HG02981 (cell line): Measurements from ENCODE around the gene ASTN1.
"Not testable (repeated sequence)": the region's sequence is repeated elsewhere in the genome, so short reads cannot be mapped to it uniquely, and the experiment has no call there.

Source experiments
- ATAC-seq: cut with Tn5 transposase; IDR thresholded peaks from one replicate; pipeline ENCODE4 v1.9.1; 2021; ENCODE audit warnings: mild to moderate bottlenecking, moderate library complexity; ENCODE audit not compliant: unreplicated experiment

The ASTN1 gene

GRCh38 chr1:177116941-177117340, 47.6 kb downstream of the ASTN1 start:
- no peak for ATAC-seq

GRCh38 chr1:177106614-177107365, 57.7 kb downstream of the ASTN1 start:
- ATAC-seq, result no peak

GRCh38 chr1:177106196-177106595, 58.3 kb downstream of the ASTN1 start:
- ATAC-seq, result no peak

GRCh38 chr1:177103005-177103852, 61.3 kb downstream of the ASTN1 start:
- no peak for ATAC-seq

GRCh38 chr1:177092001-177092400, 72.5 kb downstream of the ASTN1 start:
- no peak for ATAC-seq

- ATAC-seq, result no peak
Measured at GRCh38 chr1:177091040-177091439, 73.5 kb downstream of the ASTN1 start.

GRCh38 chr1:177088966-177089365, 75.5 kb downstream of the ASTN1 start:
- no peak for ATAC-seq

GRCh38 chr1:177082855-177083693, 81.4 kb downstream of the ASTN1 start:
- ATAC-seq, result no peak

GRCh38 chr1:177080564-177080963, 83.9 kb downstream of the ASTN1 start:
- ATAC-seq, result no peak

- no peak for ATAC-seq
Measured at GRCh38 chr1:177077734-177078499, 86.6 kb downstream of the ASTN1 start.

GRCh38 chr1:177077006-177077405, 87.5 kb downstream of the ASTN1 start:
- no peak for ATAC-seq

- not testable (repeated sequence) for ATAC-seq
Measured at GRCh38 chr1:177074811-177075210, 89.7 kb downstream of the ASTN1 start.

GRCh38 chr1:177069490-177069889, 95.0 kb downstream of the ASTN1 start:
- ATAC-seq, result no peak

- ATAC-seq, result no peak
Measured at GRCh38 chr1:177067752-177068410, 96.6 kb downstream of the ASTN1 start.

- no peak for ATAC-seq
Measured at GRCh38 chr1:177065430-177065829, 99.1 kb downstream of the ASTN1 start.

- no peak for ATAC-seq
Measured at GRCh38 chr1:177063648-177064047, 100.9 kb downstream of the ASTN1 start.

- ATAC-seq, result no peak
Measured at GRCh38 chr1:177054542-177054941, 110.0 kb downstream of the ASTN1 start.

GRCh38 chr1:177053648-177054047, 110.9 kb downstream of the ASTN1 start:
- ATAC-seq, result no peak

GRCh38 chr1:177048314-177049069, 116.0 kb downstream of the ASTN1 start:
- no peak for ATAC-seq
